H1 (cell line): ENCODE measurements around the gene ACVR1. TPM values are rescaled to one million over a fixed set of nuclear protein-coding genes. Genes with fewer than 3 reads are reported as not detected.

Source experiments
- CTCF ChIA-PET: fragments of 300-600 bp; sonication (Branson Sonifier 250); formaldehyde crosslinking; loops from one replicate; lab custom pipeline; 2021; ENCODE audit not compliant: partially characterized antibody; lab: Charles Lee
- POLR2A ChIA-PET: fragments of 300-600 bp; sonication (Branson Sonifier 250); formaldehyde crosslinking; loops from one replicate; lab custom pipeline; 2021; ENCODE audit warnings: inconsistent platforms; ENCODE audit not compliant: partially characterized antibody; lab: Charles Lee
- DNase-seq, 2 experiments: peaks; one replicate each; pipeline versions ENCODE4 v3.0.0 to v3.0.0-alpha.2; 2010 to 2022; ENCODE audit warnings: low spot score in 2 of 2, low read depth in 1 of 2, mixed read lengths in 1 of 2
- FAIRE-seq: peaks from 2 replicates; lab custom pipeline; 2011; peaks lifted over from hg19 to GRCh38; lab: Jason Lieb, UNC
- H2AFZ ChIP-seq: 2 replicates; pipeline ENCODE4 v1.8.1; 2012; ENCODE audit warnings: low read length, inconsistent platforms
- H2AK5ac ChIP-seq: 2 replicates; pipeline ENCODE4 v1.6.1; 2013; ENCODE audit warnings: low read depth, low read length
- H2BK120ac ChIP-seq: replicated peaks from 2 replicates; pipeline ENCODE3; 2013; ENCODE audit warnings: low read depth, low read length, inconsistent platforms
- H2BK12ac ChIP-seq: 2 replicates; pipeline ENCODE4 v1.6.1; 2013; ENCODE audit warnings: low read depth, low read length
- H2BK15ac ChIP-seq: 2 replicates; pipeline ENCODE4 v1.6.1; 2013; ENCODE audit warnings: low read length
- H2BK20ac ChIP-seq: 2 replicates; pipeline ENCODE4 v1.6.1; 2013; ENCODE audit warnings: low read length
- H2BK5ac ChIP-seq: 2 replicates; pipeline ENCODE4 v1.6.1; 2013; ENCODE audit warnings: low read depth, low read length
- H3K14ac ChIP-seq: 2 replicates; pipeline ENCODE4 v1.6.1; 2013; ENCODE audit warnings: inconsistent platforms; ENCODE audit not compliant: insufficient read length
- H3K18ac ChIP-seq: 2 replicates; pipeline ENCODE4 v1.6.1; 2013; ENCODE audit warnings: low read length; ENCODE audit errors: extremely low read depth
- H3K23ac ChIP-seq: 2 replicates; pipeline ENCODE4 v1.6.1; 2013; ENCODE audit warnings: inconsistent platforms; ENCODE audit not compliant: insufficient read length
- H3K23me2 ChIP-seq: 2 replicates; pipeline ENCODE4 v1.6.1; 2013; ENCODE audit warnings: low read depth, low read length
- H3K27ac ChIP-seq: 2 replicates; pipeline ENCODE4 v1.6.1; 2011; ENCODE audit warnings: low read depth, low read length, inconsistent platforms
- H3K27me3 ChIP-seq, 4 experiments: replicated peaks in 1 of 4; 1 replicate in 1 of 4; 2 replicates in 3 of 4; pipeline versions ENCODE4 v1.6.1 to v1.8.1; 2011 to 2013; ENCODE audit warnings: low read length in 3 of 4, mild to moderate bottlenecking in 3 of 4, inconsistent platforms in 2 of 4, mixed read lengths in 2 of 4, moderate library complexity in 1 of 4; ENCODE audit not compliant: control insufficient read depth in 3 of 4, insufficient read depth in 3 of 4; ENCODE audit errors: extremely low read depth in 1 of 4
- H3K36me3 ChIP-seq, 4 experiments: 2 replicates each; pipeline versions ENCODE4 v1.6.1 to v1.8.1; 2011 to 2013; ENCODE audit warnings: mild to moderate bottlenecking in 4 of 4, low read length in 3 of 4, moderate library complexity in 2 of 4, control low read depth in 1 of 4, inconsistent platforms in 1 of 4; ENCODE audit not compliant: insufficient read depth in 4 of 4, control insufficient read depth in 2 of 4
- H3K4ac ChIP-seq: replicated peaks from 2 replicates; pipeline ENCODE3; 2013; ENCODE audit warnings: low read length, low read depth, mixed read lengths, inconsistent platforms; ENCODE audit not compliant: insufficient read length
- H3K4me1 ChIP-seq, 4 experiments: replicated peaks in 1 of 4; 1 replicate in 1 of 4; 2 replicates in 3 of 4; pipeline versions ENCODE4 v1.6.1 to v1.8.1; 2011 to 2013; ENCODE audit warnings: low read length in 3 of 4, inconsistent platforms in 2 of 4, mixed read lengths in 1 of 4; ENCODE audit not compliant: insufficient read depth in 4 of 4, control insufficient read depth in 3 of 4
- H3K4me2 ChIP-seq, 2 experiments: 2 replicates each; pipeline versions ENCODE4 v1.6.1 to v1.8.1; 2011 to 2013; ENCODE audit warnings: low read depth in 2 of 2, low read length in 2 of 2, control low read depth in 1 of 2, inconsistent platforms in 1 of 2, mild to moderate bottlenecking in 1 of 2; ENCODE audit not compliant: insufficient read depth in 1 of 2
- H3K4me3 ChIP-seq, 4 experiments: fragments of 200-600, 300-600 bp in 1 of 4; sonication (generic), shearing (Covaris generic), sonication (Bioruptor Twin) in 1 of 4; 2 replicates each; pipeline versions ENCODE4 v1.5.1 to v1.8.1; 2011 to 2016; ENCODE audit warnings: low read length in 4 of 4, low read depth in 3 of 4, control low read depth in 2 of 4, inconsistent platforms in 2 of 4, mild to moderate bottlenecking in 2 of 4, mixed read lengths in 1 of 4, moderate library complexity in 1 of 4; ENCODE audit not compliant: insufficient read depth in 2 of 4; ENCODE audit errors: extremely low read depth in 1 of 4
- H3K56ac ChIP-seq: replicated peaks from 2 replicates; pipeline ENCODE3; 2013; ENCODE audit warnings: low read depth, mild to moderate bottlenecking, mixed read lengths, low read length, inconsistent platforms; ENCODE audit not compliant: insufficient read length
- H3K79me1 ChIP-seq: 2 replicates; pipeline ENCODE4 v1.6.1; 2013; ENCODE audit warnings: low read depth, low read length, control low read depth
- H3K79me2 ChIP-seq, 2 experiments: 2 replicates each; pipeline versions ENCODE4 v1.6.1 to v1.8.1; 2012 to 2013; ENCODE audit warnings: low read length in 2 of 2, mild to moderate bottlenecking in 2 of 2, inconsistent platforms in 1 of 2; ENCODE audit not compliant: insufficient read depth in 2 of 2, control insufficient read depth in 1 of 2
- H3K9ac ChIP-seq, 4 experiments: replicated peaks in 1 of 4; 1 replicate in 1 of 4; 2 replicates in 3 of 4; pipeline versions ENCODE4 v1.6.1 to v1.8.1; 2011 to 2013; ENCODE audit warnings: low read depth in 3 of 4, low read length in 3 of 4, control low read depth in 2 of 4, mild to moderate bottlenecking in 2 of 4, moderate library complexity in 2 of 4, inconsistent platforms in 1 of 4; ENCODE audit errors: extremely low read depth in 1 of 4
- H3K9me3 ChIP-seq, 2 experiments: 2 replicates each; pipeline versions ENCODE4 v1.6.1 to v1.8.1; 2012 to 2013; ENCODE audit warnings: mild to moderate bottlenecking in 2 of 2, moderate library complexity in 2 of 2, control low read depth in 1 of 2, inconsistent platforms in 1 of 2, low read depth in 1 of 2, low read length in 1 of 2, mixed read lengths in 1 of 2; ENCODE audit not compliant: insufficient read depth in 2 of 2
- H4K20me1 ChIP-seq, 2 experiments: replicated peaks in 1 of 2; 2 replicates each; pipeline versions ENCODE3 to v1.8.1; 2011 to 2013; ENCODE audit warnings: inconsistent platforms in 2 of 2, low read length in 2 of 2, mild to moderate bottlenecking in 1 of 2; ENCODE audit not compliant: insufficient read depth in 2 of 2, control insufficient read depth in 1 of 2
- H4K5ac ChIP-seq: 2 replicates; pipeline ENCODE4 v1.6.1; 2013; ENCODE audit warnings: low read length, low read depth, mixed read lengths, inconsistent platforms; ENCODE audit not compliant: insufficient read length
- H4K8ac ChIP-seq: 2 replicates; pipeline ENCODE4 v1.8.0; 2013; ENCODE audit warnings: mild to moderate bottlenecking, moderate library complexity, low read length, inconsistent platforms; ENCODE audit not compliant: insufficient read depth; ENCODE audit errors: extremely low read depth
- H4K91ac ChIP-seq: replicated peaks from 2 replicates; pipeline ENCODE3; 2013; ENCODE audit warnings: low read length, mixed read lengths, inconsistent platforms; ENCODE audit not compliant: insufficient read length
- ATF3 ChIP-seq: IDR thresholded peaks from 2 replicates; pipeline ENCODE4 v1.6.1; 2011; ENCODE audit warnings: low read depth, mild to moderate bottlenecking, low read length; ENCODE audit not compliant: insufficient read depth
- CHD2 ChIP-seq: IDR thresholded peaks from 2 replicates; pipeline ENCODE4 v1.6.1; 2012; ENCODE audit warnings: low read length, improper control_type of control experiment
- CTBP2 ChIP-seq: IDR thresholded peaks from 2 replicates; pipeline ENCODE4 v1.7.0; 2011; ENCODE audit warnings: borderline replicate concordance, mild to moderate bottlenecking, moderate library complexity, mixed read lengths, low read length; ENCODE audit not compliant: insufficient read depth, insufficient read length
- WGBS, 2 experiments: shearing (Covaris generic) in 1 of 2; methylation state at CpG; one replicate each; pipeline versions ENCODE4 v1.1.6 to v1.1.7; 2013 to 2015; ENCODE audit warnings: low lambda C conversion rate in 2 of 2, mixed read lengths in 2 of 2, inconsistent platforms in 1 of 2, low coverage in 1 of 2, missing lambda C conversion rate in 1 of 2; ENCODE audit not compliant: insufficient replicate concordance in 2 of 2, insufficient coverage in 1 of 2, insufficient read length in 1 of 2; ENCODE audit errors: extremely low coverage in 1 of 2, missing lambda C conversion rate in 1 of 2; 5-methylcytosine and 5-hydroxymethylcytosine counted together
- polyA plus RNA-seq, 7 experiments: library from polyadenylated mRNA; depleted of rRNA in 3 of 7; stranded (reverse) in 5 of 7; unstranded in 2 of 7; fragments of >200 nt in 5 of 7; fragments of 200-250 nt in 2 of 7; gene quantifications; 1 replicate in 5 of 7; 2 replicates in 1 of 7; 4 replicates in 1 of 7; pipeline versions ENCODE4 v1.2.1 to v1.2.3, GENCODE V29; 2011 to 2013; ENCODE audit warnings: missing spikeins in 2 of 7, mixed read lengths in 2 of 7
- total RNA-seq: library from RNA; stranded (reverse); fragmentation: NEBNext Ultra II Directional; extraction: Animal tissue kit (Norgen Biotek cat#: 25700); gene quantifications from 2 replicates; pipeline ENCODE4 v1.2.1, GENCODE V29; 2021

ACVR1 gene
- total and polyA plus RNA-seq, 2 of the 8 experiments (the other 6 are each of a cell fraction or from before 2014, with no cell fraction given): 8.5 to 17.7 TPM

GRCh38 chr2:157902692-157903091 lies 26.6 kb upstream of the ACVR1 start:
- Histone ChIP-seq H3K9me3 (no peaks in the 10 kb centered on the region), H3K56ac (no peak overlapping the region), H3K18ac (no peak overlapping the region), H3K9ac (no peak overlapping the region), H2BK15ac (no peak overlapping the region), H2BK12ac (no peak overlapping the region), H3K14ac (no peak overlapping the region), H4K20me1 (no peaks in the 10 kb centered on the region), H3K36me3 (no peaks in the 10 kb centered on the region), H4K91ac (no peak overlapping the region), H4K8ac (no peak overlapping the region), H3K4ac (no peak overlapping the region), H3K79me2 (no peaks in the 10 kb centered on the region), H3K4me2 (no peak overlapping the region), H2BK120ac (no peak overlapping the region), H2AK5ac (no peak overlapping the region), H4K5ac (no peak overlapping the region), H2BK20ac (no peak overlapping the region), H3K23ac (no peak overlapping the region), H3K4me1 (no peaks in the 10 kb centered on the region; a peak in 1 of 7 replicates), H3K27ac (no peak overlapping the region), H2AFZ (no peak overlapping the region), H2BK5ac (no peak overlapping the region), H3K79me1 (no peaks in the 10 kb centered on the region), H3K27me3 (no peaks in the 10 kb centered on the region), H3K4me3 (no peak overlapping the region), H3K23me2 (no peaks in the 10 kb centered on the region; the same call in 1 of the 2 replicates)
- TF ChIP-seq ATF3 (no peak), CHD2 (no peak), CTBP2 (no peak)
- WGBS, 2 experiments: 100% methylated on average over 1 of the region's 1 CpG; no CpG with 5 or more reads in 1 of the 2 experiments
- CTCF ChIA-PET: interaction anchor here (1.0 to 2.0 kb wide), 6 partner anchors 15 to 103 kb away, joined by 3 to 5 read pairs (median 4); no protein-coding TSS in a partner anchor
- POLR2A ChIA-PET: no interaction called here
- no peak for DNase-seq
- no peak for FAIRE-seq
